Spleen (tissue), 11 donors: Measurements from ENCODE around the gene OR1I1. TPM values are rescaled to one million over a fixed set of nuclear protein-coding genes. Genes with fewer than 3 reads are reported as not detected.
"Not testable (repeated sequence)": the region's sequence is repeated elsewhere in the genome, so short reads cannot be mapped to it uniquely, and the experiment has no call there.

ENCODE experiments used
- DNase-seq: peaks from one replicate; pipeline ENCODE4 v3.0.0-alpha.2; 2020
- H3K27ac ChIP-seq, 8 donors: fragments of 200-600 bp; sonication (generic) in 7 of 8; 1 replicate in 4 of 8; 2 replicates in 4 of 8; pipeline versions ENCODE4 v1.5.0 to v1.8.0; 2016 to 2021; ENCODE audit warnings: inconsistent platforms in 4 of 8, mild to moderate bottlenecking in 4 of 8, moderate library complexity in 1 of 8
- H3K27me3 ChIP-seq, 7 donors: fragments of 200-600 bp; sonication (generic) in 6 of 7; replicated peaks in 1 of 7; 1 replicate in 4 of 7; 2 replicates in 3 of 7; pipeline versions ENCODE4 v1.5.0 to v1.8.0; 2016 to 2021; ENCODE audit warnings: inconsistent platforms in 3 of 7, mild to moderate bottlenecking in 1 of 7
- H3K36me3 ChIP-seq, 6 donors: fragments of 200-600 bp; sonication (generic) in 5 of 6; 1 replicate in 4 of 6; 2 replicates in 2 of 6; pipeline versions ENCODE4 v1.5.0 to v1.8.0; 2016 to 2021; ENCODE audit warnings: inconsistent platforms in 2 of 6
- H3K4me1 ChIP-seq, 6 donors: fragments of 200-600 bp; sonication (generic) in 5 of 6; 1 replicate in 3 of 6; 2 replicates in 3 of 6; pipeline versions ENCODE4 v1.5.0 to v1.8.0; 2016 to 2021; ENCODE audit warnings: inconsistent platforms in 3 of 6
- H3K4me3 ChIP-seq, 8 donors: fragments of 200-600 bp; sonication (generic) in 7 of 8; 1 replicate in 4 of 8; 2 replicates in 4 of 8; pipeline versions ENCODE4 v1.5.0 to v1.8.0; 2016 to 2021; ENCODE audit warnings: inconsistent platforms in 4 of 8, mild to moderate bottlenecking in 4 of 8, moderate library complexity in 2 of 8
- H3K9me3 ChIP-seq, 8 donors: fragments of 200-600 bp; sonication (generic) in 7 of 8; 1 replicate in 4 of 8; 2 replicates in 4 of 8; pipeline versions ENCODE4 v1.5.0 to v1.8.0; 2016 to 2021; ENCODE audit warnings: inconsistent platforms in 4 of 8
- POLR2A ChIP-seq, 3 donors: fragments of 450-650 bp; IDR thresholded peaks; one replicate each; pipeline ENCODE4 v1.5.1; 2017; ENCODE audit warnings: antibody characterized with exemption in 3 of 3, mild to moderate bottlenecking in 1 of 3
- POLR2AphosphoS5 ChIP-seq, 3 donors: sonication (generic); formaldehyde crosslinking; IDR thresholded peaks; one replicate each; pipeline ENCODE4 v1.5.1; 2017; ENCODE audit warnings: antibody characterized with exemption in 3 of 3
- WGBS, 5 donors: extraction: QIAGEN DNeasy Blood & Tissue Kit in 3 of 5; methylation state at CpG; one replicate each; pipeline versions ENCODE4 v1.1.5 to v1.1.7; 2013 to 2018; 5-methylcytosine and 5-hydroxymethylcytosine counted together
- intact Hi-C: fragments of 100-400 bp; cut with DNase I; formaldehyde crosslinking; loops from one replicate; pipeline ENCODE4 v1.15.0; 2023; ENCODE audit warnings: low total_unique reads
- polyA plus RNA-seq, 3 donors: library from polyadenylated mRNA; stranded (reverse); fragments of 200-250 nt; gene quantifications; one replicate each; pipeline ENCODE4 v1.2.1, GENCODE V29; 2013
- total RNA-seq, 7 donors: library from RNA; depleted of rRNA in 3 of 7; stranded (reverse); fragments of >200 nt in 3 of 7; fragmentation: NEBNext Ultra II Directional in 4 of 7; extraction: Animal tissue kit (Norgen Biotek cat#: 25700) in 4 of 7; gene quantifications; one replicate each; pipeline versions ENCODE4 v1.1.0 to v1.2.1, GENCODE V29; 2016 to 2021
- TF ChIP-seq, protein P1 (sequence below), 11 experiments: fragments of 200-600 bp in 7 of 11; fragments of 450-650 bp in 4 of 11; sonication (generic) in 4 of 11; IDR thresholded peaks in 8 of 11; conservative IDR thresholded peaks in 3 of 11; 1 replicate in 7 of 11; 2 replicates in 4 of 11; pipeline versions ENCODE4 v1.4.0 to v1.8.0; 2016 to 2021; ENCODE audit warnings: antibody characterized with exemption in 11 of 11, inconsistent platforms in 4 of 11, mild to moderate bottlenecking in 1 of 11
- donor health status: healthy with polysubstance abuse.
- donor health status: DM: no; HTN: no; CAD: no; lungs with moderate emphysema.
- donor health status: DM: no; HTN: no; CAD: no.
- donor health status: Bipolar disorder and iron deficiency.
- donor health status: healthy.
- donor health status: DM: no; HTN: no; CAD: no.
- donor health status: DM: yes; HTN: yes; CAD: no.

The OR1I1 gene
- total and polyA plus RNA-seq, 10 donors: 0.06 TPM; not detected in 9

DNA sequence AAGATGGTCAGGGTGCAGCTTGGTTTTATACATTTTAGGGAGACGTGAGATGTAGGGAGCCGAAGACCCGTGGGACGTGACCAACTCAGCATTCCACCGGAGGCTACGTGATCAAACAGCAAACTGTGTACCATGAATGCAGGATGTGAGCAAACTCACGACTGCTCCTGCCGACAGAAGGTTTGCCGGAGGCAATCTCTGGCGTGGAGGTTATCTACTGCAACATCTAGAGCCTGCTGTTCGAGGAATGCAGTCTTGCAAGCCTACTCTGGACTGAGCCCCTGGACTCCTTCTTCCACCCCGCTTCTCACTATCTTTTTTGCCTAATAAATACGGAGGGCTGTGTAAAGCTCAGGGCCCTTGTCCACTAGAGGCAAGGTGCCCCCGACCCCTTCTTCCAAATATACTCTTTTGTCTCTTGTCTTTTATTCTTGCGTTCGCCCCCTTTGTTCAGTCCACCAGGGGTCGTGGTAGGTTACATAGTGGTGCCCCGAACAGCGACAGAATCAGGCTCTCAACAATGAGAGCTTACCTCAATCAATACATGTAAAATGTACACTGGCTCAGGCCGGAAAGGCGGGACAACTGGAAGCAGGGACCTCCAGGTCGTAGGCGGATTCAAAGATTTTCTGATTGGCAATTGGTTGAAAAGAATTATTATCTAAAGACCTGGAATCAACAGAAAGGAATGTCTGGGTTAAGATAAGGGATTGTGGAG lies 8.9 kb upstream of the OR1I1 start:
- intact Hi-C loops: no loop called here
- TF ChIP-seq POLR2AphosphoS5 (IDR thresholded peaks at IDR 0.05): no peak
- TF ChIP-seq, protein P1, sequence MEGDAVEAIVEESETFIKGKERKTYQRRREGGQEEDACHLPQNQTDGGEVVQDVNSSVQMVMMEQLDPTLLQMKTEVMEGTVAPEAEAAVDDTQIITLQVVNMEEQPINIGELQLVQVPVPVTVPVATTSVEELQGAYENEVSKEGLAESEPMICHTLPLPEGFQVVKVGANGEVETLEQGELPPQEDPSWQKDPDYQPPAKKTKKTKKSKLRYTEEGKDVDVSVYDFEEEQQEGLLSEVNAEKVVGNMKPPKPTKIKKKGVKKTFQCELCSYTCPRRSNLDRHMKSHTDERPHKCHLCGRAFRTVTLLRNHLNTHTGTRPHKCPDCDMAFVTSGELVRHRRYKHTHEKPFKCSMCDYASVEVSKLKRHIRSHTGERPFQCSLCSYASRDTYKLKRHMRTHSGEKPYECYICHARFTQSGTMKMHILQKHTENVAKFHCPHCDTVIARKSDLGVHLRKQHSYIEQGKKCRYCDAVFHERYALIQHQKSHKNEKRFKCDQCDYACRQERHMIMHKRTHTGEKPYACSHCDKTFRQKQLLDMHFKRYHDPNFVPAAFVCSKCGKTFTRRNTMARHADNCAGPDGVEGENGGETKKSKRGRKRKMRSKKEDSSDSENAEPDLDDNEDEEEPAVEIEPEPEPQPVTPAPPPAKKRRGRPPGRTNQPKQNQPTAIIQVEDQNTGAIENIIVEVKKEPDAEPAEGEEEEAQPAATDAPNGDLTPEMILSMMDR (IDR thresholded peaks at IDR 0.05 in 8 of 11, conservative IDR thresholded peaks at IDR 0.05 in 3 of 11): no peak
- TF ChIP-seq POLR2A (IDR thresholded peaks at IDR 0.05): no peak
- no peaks in the 10 kb centered on the region for H3K4me1 ChIP-seq
- WGBS, 5 donors: 77 to 81% (median 79%) methylated on average over 17 to 23 of the region's 23 CpGs
- H3K27ac ChIP-seq: no peak overlapping the region
- no peak for DNase-seq
- H3K4me3 ChIP-seq: no peak overlapping the region
- H3K36me3 ChIP-seq: no peaks in the 10 kb centered on the region
- no peaks in the 10 kb centered on the region for H3K9me3 ChIP-seq
- H3K27me3 ChIP-seq: peaks cover 0 to 18% (median 0%) of the 10 kb centered on the region in 7 donors

GRCh38 chr19:15074371-15074770 lies 7.6 kb upstream of the OR1I1 start:
- Histone ChIP-seq H3K4me3 (no peak overlapping the region), H3K36me3 (no peaks in the 10 kb centered on the region), H3K4me1 (no peaks in the 10 kb centered on the region), H3K27ac (no peak overlapping the region), H3K9me3 (no peaks in the 10 kb centered on the region), H3K27me3 (peaks cover 0 to 21% (median 3%) of the 10 kb centered on the region in 7 donors)
- TF ChIP-seq, protein P1 (IDR thresholded peaks at IDR 0.05 in 8 of 11, conservative IDR thresholded peaks at IDR 0.05 in 3 of 11): no peak
- TF ChIP-seq POLR2AphosphoS5 (IDR thresholded peaks at IDR 0.05): no peak
- intact Hi-C loops: no loop called here
- WGBS, 5 donors: 64 to 89% (median 73%) methylated on average over 2 of the region's 2 CpGs
- no peak for DNase-seq

GRCh38 chr19:15075806-15076205 lies 6.2 kb upstream of the OR1I1 start:
- intact Hi-C loops: no loop called here
- H3K9me3 ChIP-seq: no peaks in the 10 kb centered on the region
- H3K27me3 ChIP-seq: peaks cover 0 to 31% (median 4%) of the 10 kb centered on the region in 7 donors
- H3K4me3 ChIP-seq: no peak overlapping the region
- no peak for TF ChIP-seq POLR2A (IDR thresholded peaks at IDR 0.05)
- TF ChIP-seq, protein P1 (IDR thresholded peaks at IDR 0.05 in 8 of 11, conservative IDR thresholded peaks at IDR 0.05 in 3 of 11): no peak
- TF ChIP-seq POLR2AphosphoS5 (IDR thresholded peaks at IDR 0.05): no peak
- H3K36me3 ChIP-seq: no peaks in the 10 kb centered on the region
- 79 to 89% (median 87%) methylated on average over 4 of the region's 4 CpGs for WGBS, 5 donors
- no peak overlapping the region for H3K27ac ChIP-seq
- H3K4me1 ChIP-seq: no peaks in the 10 kb centered on the region
- no peak for DNase-seq

DNA sequence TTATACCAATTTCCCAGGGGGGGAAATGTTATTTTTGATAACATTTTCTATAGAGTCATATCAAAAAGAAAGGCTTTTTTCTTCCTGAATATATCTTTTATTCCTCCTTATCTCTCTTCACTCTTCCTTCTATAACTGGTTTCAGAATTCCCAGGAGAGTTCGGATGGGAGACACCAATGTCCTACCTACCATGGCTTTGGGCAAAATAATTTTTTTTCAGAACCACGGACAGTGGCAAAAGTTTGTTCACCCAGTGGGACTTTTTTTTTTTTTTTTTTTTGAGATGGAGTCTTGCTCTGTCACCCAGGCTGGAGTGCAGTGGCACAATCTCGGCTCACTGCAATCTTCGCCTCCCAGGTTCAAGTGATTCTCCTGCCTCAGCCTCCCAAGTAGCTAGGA lies 2.0 kb upstream of the OR1I1 start:
- H3K36me3 ChIP-seq, H3K27ac ChIP-seq, H3K9me3 ChIP-seq, DNase-seq, H3K4me3 ChIP-seq, intact Hi-C loops, H3K4me1 ChIP-seq: not testable (repeated sequence)
- H3K27me3 ChIP-seq: peaks cover 0 to 73% (median 6%) of the 10 kb centered on the region in 7 donors
- WGBS, 5 donors: 62 to 72% (median 67%) methylated on average over 4 of the region's 4 CpGs
